ENCODE data around the gene CDK15.
A peak's percentile ranks its signal among the peaks of the same experiment; 100 is the strongest.

Gene CDK15

DNA sequence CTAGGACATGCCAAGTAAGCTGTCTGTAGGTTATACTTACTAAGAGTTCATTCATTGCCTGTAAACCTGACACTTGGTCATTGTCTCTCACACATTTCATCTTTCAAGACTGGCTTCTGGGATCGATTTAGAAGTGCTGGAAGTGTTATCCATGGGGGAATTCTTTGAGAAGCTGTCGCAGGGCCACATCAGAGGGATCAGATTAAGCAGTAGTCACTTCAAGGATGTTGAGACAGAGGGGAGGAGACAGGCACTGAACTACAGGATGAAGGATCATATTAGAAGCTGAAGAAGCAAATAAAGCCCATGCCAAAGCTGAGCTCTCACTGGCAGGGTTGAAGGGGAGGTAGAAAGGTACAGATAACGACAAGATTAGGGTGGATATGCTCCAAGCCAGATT is 49.0 kb downstream of the CDK15 start:
- Histone ChIP-seq H3K36me3 (replicated peaks; ENCODE audit: insufficient read depth, low read length) (no peaks in the 10 kb centered on the region), H3K79me2 (ENCODE audit: low read length) (no peaks in the 10 kb centered on the region), H3K4me1 (ENCODE audit: low read length) (0 out of 2 replicates have a peak, but pooled peaks cover 14% of the 10 kb centered on the region), H3F3A (ENCODE audit: insufficient read depth, low read length) (0 out of 2 replicates have a peak, but pooled peaks cover 5% of the 10 kb centered on the region), H3K27me3 (replicated peaks; ENCODE audit: insufficient read depth, low read length) (no peaks in the 10 kb centered on the region), H3K4me3 (ENCODE audit: low read length) (no peak overlapping the region), H3K9me3 (replicated peaks; ENCODE audit: insufficient read depth, low read length) (no peaks in the 10 kb centered on the region), H3K27ac (ENCODE audit: low read length) (no peak overlapping the region), H4K20me1 (ENCODE audit: insufficient read depth, low read length) (no peaks in the 10 kb centered on the region), H3K4me2 (ENCODE audit: low read depth, low read length) (no peak overlapping the region), H3K9me2 (replicated peaks; ENCODE audit: insufficient read depth, low read length) (no peaks in the 10 kb centered on the region), H2AFZ (ENCODE audit: low read length) (no peak overlapping the region), H3K9ac (ENCODE audit: low read length) (no peak overlapping the region)
- TF ChIP-seq, protein P1, sequence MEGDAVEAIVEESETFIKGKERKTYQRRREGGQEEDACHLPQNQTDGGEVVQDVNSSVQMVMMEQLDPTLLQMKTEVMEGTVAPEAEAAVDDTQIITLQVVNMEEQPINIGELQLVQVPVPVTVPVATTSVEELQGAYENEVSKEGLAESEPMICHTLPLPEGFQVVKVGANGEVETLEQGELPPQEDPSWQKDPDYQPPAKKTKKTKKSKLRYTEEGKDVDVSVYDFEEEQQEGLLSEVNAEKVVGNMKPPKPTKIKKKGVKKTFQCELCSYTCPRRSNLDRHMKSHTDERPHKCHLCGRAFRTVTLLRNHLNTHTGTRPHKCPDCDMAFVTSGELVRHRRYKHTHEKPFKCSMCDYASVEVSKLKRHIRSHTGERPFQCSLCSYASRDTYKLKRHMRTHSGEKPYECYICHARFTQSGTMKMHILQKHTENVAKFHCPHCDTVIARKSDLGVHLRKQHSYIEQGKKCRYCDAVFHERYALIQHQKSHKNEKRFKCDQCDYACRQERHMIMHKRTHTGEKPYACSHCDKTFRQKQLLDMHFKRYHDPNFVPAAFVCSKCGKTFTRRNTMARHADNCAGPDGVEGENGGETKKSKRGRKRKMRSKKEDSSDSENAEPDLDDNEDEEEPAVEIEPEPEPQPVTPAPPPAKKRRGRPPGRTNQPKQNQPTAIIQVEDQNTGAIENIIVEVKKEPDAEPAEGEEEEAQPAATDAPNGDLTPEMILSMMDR (IDR thresholded peaks at IDR 0.05; ENCODE audit: low read length), result no peak
- TF ChIP-seq EZH2 (optimal IDR thresholded peaks at IDR 0.05; ENCODE audit: low read depth, low read length) (no peak), EZH2phosphoT487 (IDR thresholded peaks at IDR 0.05; ENCODE audit: low read length) (no peak)
- DNase-seq, result no peak

DNA sequence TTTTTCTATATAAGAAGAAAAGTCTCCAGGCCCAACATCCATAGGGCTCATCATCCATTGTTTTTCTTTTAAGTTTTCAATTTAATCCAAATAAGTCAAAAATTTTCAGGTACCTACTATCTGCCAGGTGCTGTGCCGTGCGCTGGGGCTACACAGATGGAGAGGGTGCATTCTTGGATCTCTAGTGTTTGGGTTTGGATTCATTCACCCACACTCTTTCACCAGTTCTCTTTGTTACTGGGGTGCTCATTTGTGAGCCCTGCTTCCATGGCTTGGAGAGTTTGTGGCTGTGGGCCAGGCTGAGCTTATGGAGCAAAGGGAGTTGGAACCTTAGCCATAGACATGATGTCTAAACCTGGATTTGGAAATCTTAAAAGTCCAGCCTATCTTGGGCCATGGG is 51.0 kb downstream of the CDK15 start:
- Histone ChIP-seq H2AFZ (ENCODE audit: low read length) (no peak overlapping the region), H3K4me1 (ENCODE audit: low read length) (0 out of 2 replicates have a peak, but pooled peaks cover 8% of the 10 kb centered on the region), H3K4me2 (ENCODE audit: low read depth, low read length) (no peak overlapping the region), H3K27me3 (replicated peaks; ENCODE audit: insufficient read depth, low read length) (no peaks in the 10 kb centered on the region), H3K4me3 (ENCODE audit: low read length) (no peak overlapping the region), H3K27ac (ENCODE audit: low read length) (no peak overlapping the region), H4K20me1 (ENCODE audit: insufficient read depth, low read length) (no peaks in the 10 kb centered on the region), H3F3A (ENCODE audit: insufficient read depth, low read length) (0 out of 2 replicates have a peak, but pooled peaks cover 3% of the 10 kb centered on the region), H3K79me2 (ENCODE audit: low read length) (no peaks in the 10 kb centered on the region), H3K9ac (ENCODE audit: low read length) (no peak overlapping the region), H3K9me2 (replicated peaks; ENCODE audit: insufficient read depth, low read length) (no peaks in the 10 kb centered on the region), H3K9me3 (replicated peaks; ENCODE audit: insufficient read depth, low read length) (no peaks in the 10 kb centered on the region), H3K36me3 (replicated peaks; ENCODE audit: insufficient read depth, low read length) (no peaks in the 10 kb centered on the region)
- DNase-seq, result no peak
- TF ChIP-seq EZH2 (optimal IDR thresholded peaks at IDR 0.05; ENCODE audit: low read depth, low read length) (no peak), EZH2phosphoT487 (IDR thresholded peaks at IDR 0.05; ENCODE audit: low read length) (no peak)

DNA sequence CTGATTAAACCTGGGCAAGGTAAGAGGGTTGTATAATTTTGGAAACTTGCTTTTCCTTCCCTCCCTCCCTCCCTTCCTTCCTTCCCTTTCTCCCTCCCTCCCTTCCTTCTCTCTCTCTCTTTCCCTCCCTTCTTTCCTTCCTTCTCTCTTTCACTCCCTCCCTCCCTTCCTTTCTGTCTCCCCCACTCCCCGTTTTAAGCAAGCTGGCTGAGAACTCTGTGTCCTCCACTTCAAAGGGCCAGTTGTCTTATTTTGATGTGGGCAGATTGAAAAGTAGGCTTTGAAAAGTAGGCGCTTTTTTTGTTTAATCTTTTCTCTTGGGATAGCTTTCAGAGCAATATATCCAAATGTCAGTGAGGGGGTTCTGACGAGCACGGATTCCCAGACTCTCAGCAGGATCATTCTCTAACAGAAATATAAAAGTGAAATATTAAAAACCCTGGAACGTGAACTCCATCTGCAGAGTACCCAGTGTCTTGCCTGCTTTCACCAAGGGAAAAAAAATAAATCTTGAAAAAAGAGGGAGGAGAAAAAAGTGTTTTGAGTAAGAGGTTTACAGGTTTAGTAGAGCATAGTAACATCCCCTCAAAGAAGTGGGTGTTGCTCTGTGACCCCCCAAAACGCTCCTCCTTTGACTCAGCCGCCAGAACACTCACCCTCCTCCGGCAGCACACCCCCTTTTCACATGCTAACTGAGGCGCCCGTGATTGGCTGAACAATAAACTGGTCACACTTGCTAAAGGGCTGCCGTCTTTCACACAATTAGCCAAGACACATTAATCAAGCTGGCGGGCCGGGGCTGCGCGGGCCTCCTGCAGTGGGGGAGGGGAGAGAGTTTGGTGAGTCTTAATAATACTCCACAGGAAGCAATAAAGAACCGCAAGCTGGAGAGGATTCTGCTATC is 52.2 kb downstream of the CDK15 start:
- DNase-seq, result no peak
- Histone ChIP-seq H3K9me3 (replicated peaks; ENCODE audit: insufficient read depth, low read length) (no peaks in the 10 kb centered on the region), H3K9ac (ENCODE audit: low read length) (no peak overlapping the region), H3K36me3 (replicated peaks; ENCODE audit: insufficient read depth, low read length) (no peaks in the 10 kb centered on the region), H3K4me2 (ENCODE audit: low read depth, low read length) (no peak overlapping the region), H3K9me2 (replicated peaks; ENCODE audit: insufficient read depth, low read length) (no peaks in the 10 kb centered on the region), H3K27me3 (replicated peaks; ENCODE audit: insufficient read depth, low read length) (no peaks in the 10 kb centered on the region), H3K79me2 (ENCODE audit: low read length) (no peaks in the 10 kb centered on the region), H3F3A (ENCODE audit: insufficient read depth, low read length) (no peaks in the 10 kb centered on the region), H4K20me1 (ENCODE audit: insufficient read depth, low read length) (no peaks in the 10 kb centered on the region), H3K4me3 (ENCODE audit: low read length) (no peak overlapping the region), H2AFZ (ENCODE audit: low read length) (0 out of 2 replicates have a peak overlapping the region, but pooled peaks have one; percentile 3), H3K27ac (ENCODE audit: low read length) (no peak overlapping the region), H3K4me1 (ENCODE audit: low read length) (no peaks in the 10 kb centered on the region)
- TF ChIP-seq EZH2 (optimal IDR thresholded peaks at IDR 0.05; ENCODE audit: low read depth, low read length), result no peak
- TF ChIP-seq, protein P1 (IDR thresholded peaks at IDR 0.05; ENCODE audit: low read length), result no peak
- no peak for TF ChIP-seq EZH2phosphoT487 (IDR thresholded peaks at IDR 0.05; ENCODE audit: low read length)

DNA sequence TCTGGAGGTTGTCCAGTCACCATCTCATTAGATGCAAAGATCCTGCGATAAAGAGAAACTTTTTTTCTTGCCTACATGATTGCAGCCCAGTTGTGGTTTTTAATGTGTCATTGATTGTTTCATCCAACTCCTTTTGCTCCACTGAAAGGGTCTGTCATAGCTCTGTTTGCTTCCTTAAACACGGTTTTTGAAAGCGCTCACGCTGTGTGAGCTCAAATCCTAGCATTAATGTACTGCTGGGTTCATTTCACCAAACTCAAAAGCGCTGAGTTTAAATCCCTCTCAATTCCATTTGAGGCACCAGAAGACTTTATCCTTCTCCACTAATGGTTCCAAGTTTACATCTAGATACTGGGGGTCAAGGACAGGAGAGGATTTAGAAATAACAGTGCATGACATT is 53.6 kb downstream of the CDK15 start:
- Histone ChIP-seq H4K20me1 (ENCODE audit: insufficient read depth, low read length) (no peaks in the 10 kb centered on the region), H3K27ac (ENCODE audit: low read length) (no peak overlapping the region), H3K9ac (ENCODE audit: low read length) (no peak overlapping the region), H3F3A (ENCODE audit: insufficient read depth, low read length) (no peaks in the 10 kb centered on the region), H3K4me1 (ENCODE audit: low read length) (no peaks in the 10 kb centered on the region), H3K4me2 (ENCODE audit: low read depth, low read length) (no peak overlapping the region), H3K79me2 (ENCODE audit: low read length) (no peaks in the 10 kb centered on the region), H3K9me2 (replicated peaks; ENCODE audit: insufficient read depth, low read length) (no peaks in the 10 kb centered on the region), H3K4me3 (ENCODE audit: low read length) (no peak overlapping the region), H2AFZ (ENCODE audit: low read length) (no peak overlapping the region), H3K36me3 (replicated peaks; ENCODE audit: insufficient read depth, low read length) (no peaks in the 10 kb centered on the region), H3K27me3 (replicated peaks; ENCODE audit: insufficient read depth, low read length) (no peaks in the 10 kb centered on the region), H3K9me3 (replicated peaks; ENCODE audit: insufficient read depth, low read length) (no peaks in the 10 kb centered on the region)
- TF ChIP-seq, protein P1 (IDR thresholded peaks at IDR 0.05; ENCODE audit: low read length), result no peak
- TF ChIP-seq EZH2 (optimal IDR thresholded peaks at IDR 0.05; ENCODE audit: low read depth, low read length) (no peak), EZH2phosphoT487 (IDR thresholded peaks at IDR 0.05; ENCODE audit: low read length) (no peak)
- no peak for DNase-seq

All from MM.1S (cell line).